ENCODE data around the gene BAIAP2. TPM values are rescaled to one million over a fixed set of nuclear protein-coding genes. Genes with fewer than 3 reads are reported as not detected.
"Not testable (repeated sequence)": the region's sequence is repeated elsewhere in the genome, so short reads cannot be mapped to it uniquely, and the experiment has no call there.

The BAIAP2 gene
- total RNA-seq, 2 experiments from 2014 or later = 7.4 to 7.5 TPM

GRCh38 chr17:81154016-81154415 is 119.1 kb downstream of the BAIAP2 start:
- ATAC-seq (ENCODE audit: low read depth); H3K27ac Mint-ChIP-seq; H3K4me3 Mint-ChIP-seq; H3K9me3 Mint-ChIP-seq; H3K4me1 Mint-ChIP-seq; POLR2A ChIA-PET; H3K36me3 Mint-ChIP-seq; DNase-seq; H3K27me3 Mint-ChIP-seq: not testable (repeated sequence)

DNA sequence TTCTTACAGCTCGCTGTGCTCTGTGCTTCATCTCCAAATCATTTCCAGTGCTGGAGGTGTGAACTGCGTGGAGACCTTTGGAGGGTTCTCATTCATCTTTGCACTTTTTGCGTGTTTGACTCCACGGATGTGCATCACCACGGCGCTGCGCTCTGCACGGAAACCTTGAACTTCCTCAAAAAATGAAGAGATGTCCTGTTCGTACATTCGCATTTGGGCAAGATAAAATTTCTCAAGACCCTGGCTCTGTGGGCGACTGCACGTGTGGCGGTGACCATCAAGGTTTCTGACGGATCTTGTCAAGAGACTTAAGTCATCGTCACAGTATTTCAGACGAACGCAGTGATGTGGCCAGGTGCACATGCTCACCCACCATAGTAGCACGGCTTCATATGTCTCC is 120.0 kb downstream of the BAIAP2 start:
- DNase-seq (no peak), ATAC-seq (ENCODE audit: low read depth) (no peak)
- H3K27me3 Mint-ChIP-seq = peaks cover 2% of the 10 kb centered on the region
- H3K4me1 Mint-ChIP-seq = peaks cover 1% of the 10 kb centered on the region
- H3K4me3 Mint-ChIP-seq = no peak overlapping the region
- H3K27ac Mint-ChIP-seq = no peak overlapping the region
- POLR2A ChIA-PET = no interaction called here
- H3K9me3 Mint-ChIP-seq = no peaks in the 10 kb centered on the region
- H3K36me3 Mint-ChIP-seq = no peaks in the 10 kb centered on the region

DNA sequence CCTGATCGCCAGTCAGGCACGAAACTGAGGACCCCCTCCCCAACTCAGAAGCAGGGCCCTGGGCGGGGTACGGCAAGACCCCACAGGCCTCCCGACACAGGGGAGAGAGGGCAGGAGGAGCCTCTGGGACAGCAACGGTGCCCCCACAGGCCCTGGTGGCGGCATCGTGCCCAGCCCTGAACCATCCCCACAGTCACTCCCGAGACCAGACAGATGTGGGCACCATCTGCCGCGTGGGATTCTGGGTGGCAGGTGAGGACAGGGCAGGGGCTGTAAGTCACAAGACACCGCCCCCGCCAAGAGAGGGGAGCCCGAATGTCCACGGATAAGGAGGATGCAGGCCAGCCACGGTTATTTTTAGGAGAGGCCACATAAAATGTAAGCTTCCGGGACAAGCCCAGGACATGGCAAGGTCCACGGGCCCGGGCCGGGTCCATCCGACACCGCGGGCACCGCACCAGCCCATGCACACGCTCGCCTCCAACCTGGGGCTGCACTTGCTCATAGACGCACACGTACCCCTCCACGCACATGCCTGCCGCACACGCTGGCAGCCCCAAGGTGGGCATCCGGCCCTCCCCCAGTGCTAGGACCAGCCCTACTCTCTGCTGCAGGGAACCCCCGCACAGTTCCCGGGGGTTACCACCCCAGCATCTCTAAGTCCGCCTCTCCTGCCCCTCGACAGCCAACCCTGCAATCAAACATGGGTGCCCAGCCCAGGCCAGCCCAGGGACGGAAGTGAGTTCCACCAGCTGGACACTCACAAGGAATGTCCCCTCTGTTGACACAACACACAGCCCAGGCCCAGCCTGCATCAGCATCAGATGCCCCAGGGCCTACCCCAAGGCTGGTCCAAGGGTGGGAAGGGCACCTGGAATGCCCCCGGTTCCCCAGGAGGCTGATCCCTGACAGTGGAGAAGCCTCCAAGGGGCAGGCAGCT is 122.2 kb downstream of the BAIAP2 start:
- ATAC-seq (ENCODE audit: low read depth) = no peak

GRCh38 chr17:81157848-81158687 is 123.1 kb downstream of the BAIAP2 start:
- DNase-seq (no peak), ATAC-seq (ENCODE audit: low read depth) (no peak)
- H3K4me3 Mint-ChIP-seq = no peak overlapping the region
- POLR2A ChIA-PET = interaction anchor here (0.5 to 1.0 kb wide), 2 partner anchors 17 to 65 kb away, joined by 3 read pairs; partner anchors contain the start of gene CEP131
- no peak overlapping the region for H3K27ac Mint-ChIP-seq
- H3K9me3 Mint-ChIP-seq = no peaks in the 10 kb centered on the region
- no peaks in the 10 kb centered on the region for H3K36me3 Mint-ChIP-seq
- H3K4me1 Mint-ChIP-seq = no peaks in the 10 kb centered on the region
- peaks cover 2% of the 10 kb centered on the region for H3K27me3 Mint-ChIP-seq

More for the DNA sequence above, 122.2 kb downstream of the BAIAP2 start:
- Mint-ChIP-seq H3K27ac (no peak overlapping the region), H3K4me3 (no peak overlapping the region), H3K9me3 (no peaks in the 10 kb centered on the region), H3K27me3 (peaks cover 4% of the 10 kb centered on the region), H3K4me1 (peaks cover 1% of the 10 kb centered on the region), H3K36me3 (no peaks in the 10 kb centered on the region)
- no peak for DNase-seq
- POLR2A ChIA-PET = no interaction called here

- H3K27ac Mint-ChIP-seq = no peak overlapping the region
- H3K4me3 Mint-ChIP-seq = no peak overlapping the region
- no peaks in the 10 kb centered on the region for H3K4me1 Mint-ChIP-seq
- H3K9me3 Mint-ChIP-seq = no peaks in the 10 kb centered on the region
- no peak for DNase-seq
- no peaks in the 10 kb centered on the region for H3K36me3 Mint-ChIP-seq
- no peak for ATAC-seq (ENCODE audit: low read depth)
- POLR2A ChIA-PET = interaction anchor here (0.5 to 1.0 kb wide), 2 partner anchors 16 to 64 kb away, joined by 3 read pairs; partner anchors contain the start of gene CEP131
- peaks cover 2% of the 10 kb centered on the region for H3K27me3 Mint-ChIP-seq
These were observed 124.0 kb downstream of the BAIAP2 start for GRCh38 chr17:81158688-81159590.

GRCh38 chr17:81159611-81160265 is 124.8 kb downstream of the BAIAP2 start:
- H3K36me3 Mint-ChIP-seq = no peaks in the 10 kb centered on the region
- H3K27ac Mint-ChIP-seq = no peak overlapping the region
- ATAC-seq (ENCODE audit: low read depth) (peak; percentile 19), DNase-seq (peak; percentile 36)
- H3K9me3 Mint-ChIP-seq = no peaks in the 10 kb centered on the region
- H3K4me1 Mint-ChIP-seq = no peaks in the 10 kb centered on the region
- POLR2A ChIA-PET = no interaction called here
- peaks cover 5% of the 10 kb centered on the region for H3K27me3 Mint-ChIP-seq
- H3K4me3 Mint-ChIP-seq = no peak overlapping the region

GRCh38 chr17:81160306-81160705 is 125.4 kb downstream of the BAIAP2 start:
- Mint-ChIP-seq H3K36me3 (no peaks in the 10 kb centered on the region), H3K4me3 (peak overlapping the region; percentile 40), H3K27ac (peak overlapping the region; percentile 58), H3K4me1 (no peaks in the 10 kb centered on the region), H3K27me3 (peaks cover 5% of the 10 kb centered on the region), H3K9me3 (no peaks in the 10 kb centered on the region)
- POLR2A ChIA-PET = no interaction called here
- DNase-seq = peak; percentile 67
- peak; percentile 70 for ATAC-seq (ENCODE audit: low read depth)

- Mint-ChIP-seq H3K4me3 (no peak overlapping the region), H3K36me3 (no peaks in the 10 kb centered on the region), H3K9me3 (no peaks in the 10 kb centered on the region), H3K27me3 (peaks cover 5% of the 10 kb centered on the region), H3K4me1 (no peaks in the 10 kb centered on the region), H3K27ac (no peak overlapping the region)
- no peak for ATAC-seq (ENCODE audit: low read depth)
- DNase-seq = peak; percentile 32
- POLR2A ChIA-PET = no interaction called here
These were observed 125.9 kb downstream of the BAIAP2 start for GRCh38 chr17:81160747-81161453.

DNA sequence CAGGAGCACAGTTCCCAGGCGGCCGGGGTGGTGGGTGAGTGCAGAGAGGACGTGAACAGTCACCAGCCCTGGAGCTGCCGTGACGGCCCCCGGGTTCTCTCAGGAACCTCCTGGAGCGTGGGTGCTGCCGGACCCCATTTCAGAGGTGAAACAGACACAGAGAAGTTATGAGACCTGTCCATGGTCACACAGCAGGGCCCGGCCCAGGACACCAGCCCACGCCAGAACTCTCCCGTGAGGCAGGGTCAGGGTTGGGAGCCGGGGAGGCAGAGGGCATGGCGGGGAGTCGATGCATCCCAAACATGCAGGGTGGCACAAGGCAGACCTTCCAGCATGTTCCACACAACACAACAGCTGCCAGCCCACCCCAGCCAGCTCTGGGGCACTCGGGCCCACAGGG is 126.6 kb downstream of the BAIAP2 start:
- no peaks in the 10 kb centered on the region for H3K9me3 Mint-ChIP-seq
- no peak for DNase-seq
- no peak for ATAC-seq (ENCODE audit: low read depth)
- H3K4me3 Mint-ChIP-seq = no peak overlapping the region
- H3K36me3 Mint-ChIP-seq = no peaks in the 10 kb centered on the region
- H3K27ac Mint-ChIP-seq = no peak overlapping the region
- no peaks in the 10 kb centered on the region for H3K4me1 Mint-ChIP-seq
- POLR2A ChIA-PET = no interaction called here
- peaks cover 5% of the 10 kb centered on the region for H3K27me3 Mint-ChIP-seq

- H3K9me3 Mint-ChIP-seq = no peaks in the 10 kb centered on the region
- H3K4me3 Mint-ChIP-seq = no peak overlapping the region
- no peak overlapping the region for H3K27ac Mint-ChIP-seq
- DNase-seq = no peak
- H3K36me3 Mint-ChIP-seq = no peaks in the 10 kb centered on the region
- POLR2A ChIA-PET = no interaction called here
- peaks cover 8% of the 10 kb centered on the region for H3K27me3 Mint-ChIP-seq
- ATAC-seq (ENCODE audit: low read depth) = no peak
- no peaks in the 10 kb centered on the region for H3K4me1 Mint-ChIP-seq
These were observed 127.0 kb downstream of the BAIAP2 start for GRCh38 chr17:81161972-81162371.

- no peak overlapping the region for H3K4me3 Mint-ChIP-seq
- DNase-seq = no peak
- no peak overlapping the region for H3K27ac Mint-ChIP-seq
- H3K27me3 Mint-ChIP-seq = peaks cover 12% of the 10 kb centered on the region
- ATAC-seq (ENCODE audit: low read depth) = no peak
- POLR2A ChIA-PET = no interaction called here
- no peaks in the 10 kb centered on the region for H3K36me3 Mint-ChIP-seq
- no peaks in the 10 kb centered on the region for H3K4me1 Mint-ChIP-seq
- H3K9me3 Mint-ChIP-seq = no peaks in the 10 kb centered on the region
These were observed 127.5 kb downstream of the BAIAP2 start for GRCh38 chr17:81162491-81162890.

GRCh38 chr17:81163051-81163695 is 128.2 kb downstream of the BAIAP2 start:
- POLR2A ChIA-PET = no interaction called here
- Mint-ChIP-seq H3K36me3 (no peaks in the 10 kb centered on the region), H3K27ac (no peak overlapping the region), H3K4me1 (no peaks in the 10 kb centered on the region), H3K9me3 (no peaks in the 10 kb centered on the region), H3K27me3 (peaks cover 15% of the 10 kb centered on the region), H3K4me3 (no peak overlapping the region)
- ATAC-seq (ENCODE audit: low read depth) = no peak
- DNase-seq = no peak
